Gastrocnemius medialis (tissue), 4 donors: ENCODE measurements around the gene TTLL13. TPM values are rescaled to one million over a fixed set of nuclear protein-coding genes. Genes with fewer than 3 reads are reported as not detected.

Experiments used
- ATAC-seq, 2 donors: fragments of 150-250 bp; one replicate each; pipeline ENCODE4 v1.9.1; 2016
- DNase-seq, 2 donors: peaks; one replicate each; pipeline ENCODE4 v3.0.0-alpha.2; 2019
- H3K27ac ChIP-seq, 4 donors: fragments of 200-600 bp; sonication (generic); 1 replicate in 1 of 4; 2 replicates in 3 of 4; pipeline ENCODE4 v1.5.1; 2016 to 2018; ENCODE audit warnings: mild to moderate bottlenecking in 2 of 4, moderate library complexity in 1 of 4
- H3K27me3 ChIP-seq, 3 donors: fragments of 200-600 bp; sonication (generic) in 2 of 3; 1 replicate in 1 of 3; 2 replicates in 2 of 3; pipeline versions ENCODE4 v1.5.1 to v1.6.0; 2016 to 2019; ENCODE audit warnings: mild to moderate bottlenecking in 1 of 3, moderate library complexity in 1 of 3
- H3K36me3 ChIP-seq, 2 donors: fragments of 200-600 bp; sonication (generic) in 1 of 2; one replicate each; pipeline ENCODE4 v1.5.1; 2017 to 2018
- H3K4me1 ChIP-seq, 2 donors: fragments of 200-600 bp; sonication (generic) in 1 of 2; one replicate each; pipeline ENCODE4 v1.5.1; 2016 to 2017; ENCODE audit warnings: mild to moderate bottlenecking in 2 of 2
- H3K4me3 ChIP-seq, 4 donors: fragments of 200-600 bp; sonication (generic) in 3 of 4; 1 replicate in 1 of 4; 2 replicates in 3 of 4; pipeline ENCODE4 v1.5.1; 2016 to 2019; ENCODE audit warnings: mild to moderate bottlenecking in 2 of 4
- H3K9me3 ChIP-seq, 3 donors: fragments of 200-600 bp; sonication (generic) in 2 of 3; 1 replicate in 1 of 3; 2 replicates in 2 of 3; pipeline ENCODE4 v1.5.1; 2016 to 2019
- POLR2A ChIP-seq, 2 donors: fragments of 450-650 bp; IDR thresholded peaks; one replicate each; pipeline ENCODE4 v1.6.1; 2017; ENCODE audit warnings: antibody characterized with exemption in 2 of 2, mild to moderate bottlenecking in 2 of 2, moderate library complexity in 2 of 2
- in situ Hi-C, 4 donors: fragments of 200-750 bp; cut with MboI; loops; one replicate each; pipeline versions ENCODE4 v1.15.0 to v1.8.0; 2017; ENCODE audit warnings: low sequenced_read_pairs in 4 of 4
- intact Hi-C: fragments of 100-400 bp; cut with DNase I; formaldehyde crosslinking; loops from one replicate; pipeline ENCODE4 v1.15.1; 2023; ENCODE audit warnings: low total_unique reads
- total RNA-seq, 4 donors: library from RNA; depleted of rRNA; stranded (reverse); fragments of >200 nt; gene quantifications; one replicate each; pipeline versions ENCODE4 v1.1.0 to v1.2.3, GENCODE V29; 2016
- TF ChIP-seq, protein P1 (sequence below), 5 experiments: fragments of 450-650 bp in 3 of 5; fragments of 200-600 bp in 2 of 5; sonication (generic) in 2 of 5; IDR thresholded peaks in 4 of 5; conservative IDR thresholded peaks in 1 of 5; 1 replicate in 4 of 5; 2 replicates in 1 of 5; pipeline ENCODE4 v1.5.1; 2016 to 2019; ENCODE audit warnings: antibody characterized with exemption in 5 of 5, mild to moderate bottlenecking in 3 of 5, moderate library complexity in 3 of 5

TTLL13 gene
- total RNA-seq, 4 donors from 2014 or later: not detected

DNA sequence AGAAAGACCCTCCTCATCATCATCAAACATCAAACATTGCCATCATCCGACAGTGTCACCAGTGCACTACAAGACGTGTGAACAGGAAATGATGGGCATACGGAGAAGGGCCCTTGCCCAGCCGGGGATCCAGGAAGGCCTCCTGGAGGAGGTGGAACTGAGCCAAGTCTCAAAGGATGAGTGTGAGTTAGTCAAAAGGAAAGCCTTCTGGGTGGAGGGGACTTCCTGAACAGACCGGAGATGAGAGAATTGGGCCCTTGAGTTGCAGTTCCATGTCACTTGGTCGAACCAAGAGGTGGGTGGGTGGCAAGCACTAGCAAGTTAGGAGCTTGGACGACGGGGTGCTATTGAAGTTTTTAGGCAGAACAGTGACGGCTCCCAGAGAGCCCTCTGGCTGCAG is 39.8 kb upstream of the TTLL13 start:
- TF ChIP-seq, protein P1, sequence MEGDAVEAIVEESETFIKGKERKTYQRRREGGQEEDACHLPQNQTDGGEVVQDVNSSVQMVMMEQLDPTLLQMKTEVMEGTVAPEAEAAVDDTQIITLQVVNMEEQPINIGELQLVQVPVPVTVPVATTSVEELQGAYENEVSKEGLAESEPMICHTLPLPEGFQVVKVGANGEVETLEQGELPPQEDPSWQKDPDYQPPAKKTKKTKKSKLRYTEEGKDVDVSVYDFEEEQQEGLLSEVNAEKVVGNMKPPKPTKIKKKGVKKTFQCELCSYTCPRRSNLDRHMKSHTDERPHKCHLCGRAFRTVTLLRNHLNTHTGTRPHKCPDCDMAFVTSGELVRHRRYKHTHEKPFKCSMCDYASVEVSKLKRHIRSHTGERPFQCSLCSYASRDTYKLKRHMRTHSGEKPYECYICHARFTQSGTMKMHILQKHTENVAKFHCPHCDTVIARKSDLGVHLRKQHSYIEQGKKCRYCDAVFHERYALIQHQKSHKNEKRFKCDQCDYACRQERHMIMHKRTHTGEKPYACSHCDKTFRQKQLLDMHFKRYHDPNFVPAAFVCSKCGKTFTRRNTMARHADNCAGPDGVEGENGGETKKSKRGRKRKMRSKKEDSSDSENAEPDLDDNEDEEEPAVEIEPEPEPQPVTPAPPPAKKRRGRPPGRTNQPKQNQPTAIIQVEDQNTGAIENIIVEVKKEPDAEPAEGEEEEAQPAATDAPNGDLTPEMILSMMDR (IDR thresholded peaks at IDR 0.05 in 4 of 5, conservative IDR thresholded peaks at IDR 0.05 in 1 of 5): no peak
- in situ Hi-C loops: loop anchor here in 1 of 4 donors (25.0 kb wide), 1 partner anchor 297 kb away; the partner anchor contains the start of gene ARPIN
- intact Hi-C loops: no loop called here

DNA sequence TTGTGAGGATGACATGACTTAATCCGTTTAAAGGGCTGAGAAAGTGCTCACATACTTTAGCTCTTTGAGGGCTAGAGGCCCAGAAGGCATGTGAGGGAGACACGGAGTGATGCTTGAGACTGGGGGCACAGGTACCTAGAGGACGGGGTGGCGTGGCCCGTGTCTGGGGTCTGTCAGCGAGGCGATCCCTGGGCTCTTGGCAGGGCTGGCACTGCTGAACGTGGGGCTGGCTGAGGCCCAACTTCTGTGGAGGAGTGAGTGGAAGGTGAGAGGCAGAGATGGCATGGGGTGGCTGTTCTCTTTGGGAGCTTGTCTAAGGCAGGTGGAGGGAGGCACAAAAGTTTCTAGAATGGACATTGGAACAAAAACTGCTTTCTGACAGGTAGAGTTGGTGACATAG is 38.8 kb upstream of the TTLL13 start:
- Histone ChIP-seq H3K36me3 (no peaks in the 10 kb centered on the region), H3K27ac (no peak overlapping the region), H3K4me3 (no peak overlapping the region), H3K27me3 (no peaks in the 10 kb centered on the region), H3K9me3 (no peaks in the 10 kb centered on the region), H3K4me1 (no peaks in the 10 kb centered on the region)
- in situ Hi-C loops (loop anchor here in 2 of 4 donors (5.0 to 25.0 kb wide), 2 partner anchors 43 to 298 kb away; partner anchors contain the start of gene ARPIN (in 1 of the 2)), intact Hi-C loops (no loop called here)
- no peak for TF ChIP-seq POLR2A (IDR thresholded peaks at IDR 0.05)
- TF ChIP-seq, protein P1 (IDR thresholded peaks at IDR 0.05 in 4 of 5, conservative IDR thresholded peaks at IDR 0.05 in 1 of 5): no peak
- ATAC-seq (no peak), DNase-seq (no peak)

More for the DNA sequence above, 39.8 kb upstream of the TTLL13 start:
- Histone ChIP-seq H3K9me3 (no peaks in the 10 kb centered on the region), H3K4me3 (no peak overlapping the region), H3K36me3 (no peaks in the 10 kb centered on the region), H3K4me1 (no peaks in the 10 kb centered on the region), H3K27ac (no peak overlapping the region), H3K27me3 (no peaks in the 10 kb centered on the region)
- ATAC-seq (no peak), DNase-seq (no peak)

GRCh38 chr15:90211009-90211408 is 38.3 kb upstream of the TTLL13 start:
- Histone ChIP-seq H3K36me3 (no peaks in the 10 kb centered on the region), H3K4me3 (no peak overlapping the region), H3K27ac (no peak overlapping the region), H3K4me1 (no peaks in the 10 kb centered on the region), H3K27me3 (no peaks in the 10 kb centered on the region), H3K9me3 (no peaks in the 10 kb centered on the region)
- ATAC-seq (no peak), DNase-seq (no peak)
- intact Hi-C loops: no loop called here
- in situ Hi-C loops: loop anchor here in 2 of 4 donors (5.0 to 25.0 kb wide), 2 partner anchors 44 to 299 kb away; partner anchors contain the start of gene ARPIN (in 1 of the 2)
- TF ChIP-seq, protein P1 (IDR thresholded peaks at IDR 0.05 in 4 of 5, conservative IDR thresholded peaks at IDR 0.05 in 1 of 5): no peak
- no peak for TF ChIP-seq POLR2A (IDR thresholded peaks at IDR 0.05)

- ATAC-seq (no peak), DNase-seq (no peak)
- Histone ChIP-seq H3K27me3 (no peaks in the 10 kb centered on the region), H3K4me1 (no peaks in the 10 kb centered on the region), H3K9me3 (no peaks in the 10 kb centered on the region), H3K4me3 (no peak overlapping the region), H3K36me3 (no peaks in the 10 kb centered on the region), H3K27ac (no peak overlapping the region)
- in situ Hi-C loops (loop anchor here in 2 of 4 donors (5.0 to 25.0 kb wide), 2 partner anchors 44 to 299 kb away; partner anchors contain the start of gene ARPIN (in 1 of the 2)), intact Hi-C loops (no loop called here)
- no peak for TF ChIP-seq POLR2A (IDR thresholded peaks at IDR 0.05)
- TF ChIP-seq, protein P1 (IDR thresholded peaks at IDR 0.05 in 4 of 5, conservative IDR thresholded peaks at IDR 0.05 in 1 of 5): no peak
These were observed 37.8 kb upstream of the TTLL13 start for GRCh38 chr15:90211440-90212143.
